ENCODE results near the gene UVRAG.
"Not testable (repeated sequence)": the region's sequence is repeated elsewhere in the genome, so short reads cannot be mapped to it uniquely, and the experiment has no call there.

The UVRAG gene

GRCh38 chr11:76075716-76076115 is 260.7 kb downstream of the UVRAG start:
- no peak for DNase-seq (ENCODE audit: low read depth)

GRCh38 chr11:76076253-76076652 is 261.2 kb downstream of the UVRAG start:
- DNase-seq (ENCODE audit: low read depth): not testable (repeated sequence)

- no peak for DNase-seq (ENCODE audit: low read depth)
Observed at GRCh38 chr11:76076749-76077148, 261.7 kb downstream of the UVRAG start.

- no peak for DNase-seq (ENCODE audit: low read depth)
Observed at GRCh38 chr11:76077575-76078150, 262.7 kb downstream of the UVRAG start.

- DNase-seq (ENCODE audit: low read depth): not testable (repeated sequence)
Observed at GRCh38 chr11:76081084-76081483, 266.1 kb downstream of the UVRAG start.

GRCh38 chr11:76083563-76084451 is 268.8 kb downstream of the UVRAG start:
- no peak for DNase-seq (ENCODE audit: low read depth)

GRCh38 chr11:76085270-76085669 is 270.3 kb downstream of the UVRAG start:
- no peak for DNase-seq (ENCODE audit: low read depth)

- no peak for DNase-seq (ENCODE audit: low read depth)
Observed at GRCh38 chr11:76086743-76087635, 272.0 kb downstream of the UVRAG start.

GRCh38 chr11:76087749-76088148 is 272.7 kb downstream of the UVRAG start:
- DNase-seq (ENCODE audit: low read depth): no peak

GRCh38 chr11:76088511-76088910 is 273.5 kb downstream of the UVRAG start:
- no peak for DNase-seq (ENCODE audit: low read depth)

GRCh38 chr11:76090174-76090573 is 275.2 kb downstream of the UVRAG start:
- no peak for DNase-seq (ENCODE audit: low read depth)

- DNase-seq (ENCODE audit: low read depth): no peak
Observed at GRCh38 chr11:76090821-76091220, 275.8 kb downstream of the UVRAG start.

GRCh38 chr11:76094740-76095139 is 279.7 kb downstream of the UVRAG start:
- DNase-seq (ENCODE audit: low read depth): no peak

- DNase-seq (ENCODE audit: low read depth): no peak
Observed at GRCh38 chr11:76095891-76096290, 280.9 kb downstream of the UVRAG start.

GRCh38 chr11:76096552-76096951 is 281.5 kb downstream of the UVRAG start:
- no peak for DNase-seq (ENCODE audit: low read depth)

GRCh38 chr11:76102802-76103201 is 287.8 kb downstream of the UVRAG start:
- no peak for DNase-seq (ENCODE audit: low read depth)

- DNase-seq (ENCODE audit: low read depth): no peak
Observed at GRCh38 chr11:76103460-76103859, 288.4 kb downstream of the UVRAG start.

GRCh38 chr11:76104285-76104684 is 289.3 kb downstream of the UVRAG start:
- DNase-seq (ENCODE audit: low read depth): no peak

- DNase-seq (ENCODE audit: low read depth): no peak
Observed at GRCh38 chr11:76105637-76106036, 290.6 kb downstream of the UVRAG start.

- DNase-seq (ENCODE audit: low read depth): no peak
Observed at GRCh38 chr11:76107971-76108370, 293.0 kb downstream of the UVRAG start.

GRCh38 chr11:76114238-76114637 is 299.2 kb downstream of the UVRAG start:
- DNase-seq (ENCODE audit: low read depth): no peak

- DNase-seq (ENCODE audit: low read depth): no peak
Observed at GRCh38 chr11:76115555-76115954, 300.5 kb downstream of the UVRAG start.

GRCh38 chr11:76119032-76119431 is 304.0 kb downstream of the UVRAG start:
- DNase-seq (ENCODE audit: low read depth): no peak
